Measurements from ENCODE around the gene MRPL23. TPM values are rescaled to one million over a fixed set of nuclear protein-coding genes. Genes with fewer than 3 reads are reported as not detected.
"Not testable (repeated sequence)": the region's sequence is repeated elsewhere in the genome, so short reads cannot be mapped to it uniquely, and the experiment has no call there.

The MRPL23 gene
- total RNA-seq, 4 donors from 2014 or later: 128 to 231 (median 155) TPM

DNA sequence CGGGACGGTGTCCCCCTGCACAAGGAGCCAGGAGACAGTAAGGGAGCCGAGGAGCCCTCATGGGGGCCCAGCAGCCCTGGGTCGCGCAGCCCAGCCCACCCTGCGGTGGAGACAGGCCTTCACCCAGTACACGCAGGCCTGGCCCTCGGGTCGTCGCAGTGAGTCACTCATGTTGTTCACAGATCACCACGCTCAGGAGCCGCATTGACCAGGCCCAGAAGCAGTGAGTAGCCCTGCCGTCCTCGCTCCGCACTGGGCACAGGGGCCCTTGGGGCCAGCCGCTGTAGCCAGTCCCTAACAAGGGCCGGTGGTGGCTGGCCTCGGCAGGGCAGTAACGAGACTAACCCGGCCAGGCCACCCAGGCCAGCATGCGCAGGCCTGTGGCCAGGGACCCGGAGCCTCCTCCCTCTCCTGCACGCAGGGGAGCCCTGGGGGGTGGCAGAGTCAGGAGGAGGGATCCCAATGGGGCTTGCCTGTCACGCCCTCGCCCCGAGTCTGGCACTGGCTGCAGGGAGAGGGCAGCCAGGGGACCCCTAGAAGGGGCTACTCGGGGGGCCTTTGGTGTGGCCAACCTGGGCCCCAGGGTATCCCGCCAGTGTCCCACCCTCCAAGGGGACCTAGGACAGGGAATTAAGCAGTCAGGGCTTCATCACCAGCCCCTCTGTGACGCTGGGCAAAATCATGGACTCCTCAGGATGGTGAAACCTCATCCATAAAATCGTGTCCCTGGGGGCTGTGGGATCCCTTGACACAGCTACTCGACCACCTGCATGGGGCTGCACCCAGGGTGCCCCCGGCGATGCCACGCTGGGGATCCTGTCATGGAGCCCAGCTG, 10.1 kb upstream of the MRPL23 start:
- TF ChIP-seq, protein P1, sequence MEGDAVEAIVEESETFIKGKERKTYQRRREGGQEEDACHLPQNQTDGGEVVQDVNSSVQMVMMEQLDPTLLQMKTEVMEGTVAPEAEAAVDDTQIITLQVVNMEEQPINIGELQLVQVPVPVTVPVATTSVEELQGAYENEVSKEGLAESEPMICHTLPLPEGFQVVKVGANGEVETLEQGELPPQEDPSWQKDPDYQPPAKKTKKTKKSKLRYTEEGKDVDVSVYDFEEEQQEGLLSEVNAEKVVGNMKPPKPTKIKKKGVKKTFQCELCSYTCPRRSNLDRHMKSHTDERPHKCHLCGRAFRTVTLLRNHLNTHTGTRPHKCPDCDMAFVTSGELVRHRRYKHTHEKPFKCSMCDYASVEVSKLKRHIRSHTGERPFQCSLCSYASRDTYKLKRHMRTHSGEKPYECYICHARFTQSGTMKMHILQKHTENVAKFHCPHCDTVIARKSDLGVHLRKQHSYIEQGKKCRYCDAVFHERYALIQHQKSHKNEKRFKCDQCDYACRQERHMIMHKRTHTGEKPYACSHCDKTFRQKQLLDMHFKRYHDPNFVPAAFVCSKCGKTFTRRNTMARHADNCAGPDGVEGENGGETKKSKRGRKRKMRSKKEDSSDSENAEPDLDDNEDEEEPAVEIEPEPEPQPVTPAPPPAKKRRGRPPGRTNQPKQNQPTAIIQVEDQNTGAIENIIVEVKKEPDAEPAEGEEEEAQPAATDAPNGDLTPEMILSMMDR (IDR thresholded peaks at IDR 0.05): no peak
- TF ChIP-seq POLR2A (IDR thresholded peaks at IDR 0.05): no peak
- Histone ChIP-seq H3K36me3 (no peaks in the 10 kb centered on the region), H3K27me3 (peaks cover 0 to 27% (median 0%) of the 10 kb centered on the region in 4 donors), H3K4me3 (no peak overlapping the region), H3K9me3 (no peaks in the 10 kb centered on the region), H3K27ac (no peak overlapping the region), H3K4me1 (peaks cover 0 to 11% (median 0%) of the 10 kb centered on the region in 3 donors)
- intact Hi-C loops (cut with DNase I): no loop called here
- WGBS, 2 donors: 58 to 95% methylated on average over 3 to 4 of the region's 34 CpGs
- no peak for DNase-seq

DNA sequence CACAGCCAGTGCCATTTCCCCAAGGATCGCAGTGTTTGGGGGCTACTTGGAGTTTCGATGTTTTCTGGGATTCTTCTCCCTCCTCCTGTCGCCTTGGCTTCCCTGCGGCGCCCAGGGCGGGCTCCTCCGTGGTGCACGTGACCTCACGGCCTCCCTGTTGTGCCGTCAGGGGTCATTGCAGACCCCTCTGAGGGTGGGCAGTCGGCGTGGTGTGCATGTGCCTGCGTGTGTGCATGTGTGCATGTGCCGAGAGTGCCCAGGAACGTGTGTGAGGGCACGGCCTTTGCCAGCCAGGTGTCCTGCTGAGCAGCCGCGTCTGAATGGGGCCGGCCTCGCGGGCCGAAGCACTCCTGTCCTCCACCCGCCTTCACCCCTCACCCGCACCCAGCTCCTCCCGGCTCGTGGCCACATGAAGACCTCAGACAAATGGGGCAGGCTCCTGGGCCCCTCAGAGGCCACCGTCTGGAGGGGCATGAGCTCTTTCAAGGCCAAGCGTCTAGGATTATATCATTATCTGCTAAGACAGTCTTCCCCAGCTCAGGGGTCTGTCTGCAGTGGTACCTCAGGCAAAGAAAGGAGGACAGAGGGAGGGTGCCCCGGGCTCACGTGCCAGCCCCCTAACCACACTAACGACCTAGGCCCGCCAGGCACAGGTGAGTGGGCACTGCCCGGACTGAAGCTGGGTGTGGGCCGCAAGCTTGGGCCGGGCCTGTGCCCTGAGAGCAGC, 9.4 kb upstream of the MRPL23 start:
- Histone ChIP-seq H3K4me1 (peaks cover 0 to 18% (median 0%) of the 10 kb centered on the region in 3 donors), H3K4me3 (no peak overlapping the region), H3K27me3 (peaks cover 0 to 27% (median 0%) of the 10 kb centered on the region in 4 donors), H3K27ac (no peak overlapping the region), H3K9me3 (no peaks in the 10 kb centered on the region), H3K36me3 (no peaks in the 10 kb centered on the region)
- intact Hi-C loops (cut with DNase I): no loop called here
- WGBS, 2 donors: 83 to 93% methylated on average over 3 to 23 of the region's 35 CpGs
- TF ChIP-seq POLR2A (IDR thresholded peaks at IDR 0.05): no peak
- TF ChIP-seq, protein P1 (IDR thresholded peaks at IDR 0.05): no peak
- DNase-seq: no peak

DNA sequence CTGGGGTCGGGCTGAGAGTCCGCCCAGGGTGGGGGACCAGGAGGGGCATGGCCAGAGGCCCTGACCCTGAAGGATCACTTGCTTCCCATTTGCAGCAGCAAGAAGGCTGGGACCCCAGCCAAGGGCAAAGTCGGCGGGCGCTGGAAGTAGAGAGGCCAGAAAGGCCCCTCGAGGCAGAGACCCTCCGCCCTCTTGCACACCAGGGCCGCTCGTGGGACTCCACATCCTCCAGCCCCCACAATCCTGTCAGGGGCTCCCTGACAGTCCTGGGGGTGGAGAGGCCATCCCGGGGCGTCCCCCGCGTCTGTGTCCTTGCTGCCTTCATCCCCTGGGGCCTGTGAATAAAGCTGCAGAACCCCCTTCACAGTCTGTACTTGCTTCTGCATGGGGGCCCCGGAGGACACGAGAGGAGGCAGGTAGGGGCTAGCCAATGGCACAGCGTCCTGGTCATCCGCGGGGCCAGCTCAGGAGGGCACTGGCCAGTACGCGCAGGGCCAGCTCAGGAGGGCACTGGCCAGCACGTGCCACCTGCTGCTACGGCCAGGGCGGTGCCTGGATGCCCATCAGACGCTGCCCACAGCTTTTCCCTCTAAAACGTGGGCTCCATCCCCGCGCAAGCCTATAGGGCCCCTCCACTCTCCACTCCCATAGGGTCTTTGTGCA, 8.7 kb upstream of the MRPL23 start:
- 69 to 72% methylated on average over 3 to 6 of the region's 27 CpGs for WGBS, 2 donors
- Histone ChIP-seq H3K4me3 (no peak overlapping the region), H3K9me3 (no peaks in the 10 kb centered on the region), H3K27ac (no peak overlapping the region), H3K4me1 (peaks cover 0 to 25% (median under 1%) of the 10 kb centered on the region in 3 donors), H3K36me3 (no peaks in the 10 kb centered on the region), H3K27me3 (peaks cover 0 to 27% (median 0%) of the 10 kb centered on the region in 4 donors)
- intact Hi-C loops (cut with DNase I): no loop called here
- TF ChIP-seq POLR2A (IDR thresholded peaks at IDR 0.05): no peak
- TF ChIP-seq, protein P1 (IDR thresholded peaks at IDR 0.05): no peak
- no peak for DNase-seq

DNA sequence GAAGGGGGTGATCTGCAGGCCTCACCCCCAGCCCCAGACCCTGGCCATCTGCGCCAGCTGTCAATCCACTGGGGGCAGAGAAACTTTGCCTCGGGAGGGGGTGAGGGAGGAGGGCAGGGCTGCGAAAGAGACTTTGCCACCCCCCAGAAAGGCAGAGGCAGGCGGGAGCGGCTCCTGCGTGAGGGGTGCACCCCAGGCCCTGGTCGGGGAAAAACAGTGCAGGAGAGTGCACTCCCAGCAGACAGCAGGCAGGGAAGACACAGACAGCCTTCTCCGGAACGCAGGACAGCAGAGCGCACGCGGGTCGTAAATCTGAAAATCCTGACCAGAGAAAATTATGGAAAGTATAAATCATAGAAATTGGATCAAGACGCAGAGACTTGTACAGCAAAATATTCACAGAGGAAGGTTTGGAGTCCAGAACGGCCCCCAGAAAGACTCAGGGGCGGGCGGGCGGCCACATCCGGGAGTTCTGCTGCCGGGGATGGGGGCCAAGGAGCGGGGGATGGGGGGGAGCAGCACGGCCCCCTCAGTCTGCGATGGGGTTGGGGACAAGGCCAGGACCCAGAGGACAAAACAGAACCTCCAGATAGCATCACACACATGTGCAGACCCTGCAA, 8.0 kb upstream of the MRPL23 start:
- 3 to 22% methylated on average over 11 to 21 of the region's 23 CpGs for WGBS, 2 donors
- Histone ChIP-seq H3K27ac (no peak overlapping the region), H3K36me3 (no peaks in the 10 kb centered on the region), H3K27me3 (peaks cover 0 to 27% (median 0%) of the 10 kb centered on the region in 4 donors), H3K4me1 (peaks cover 4 to 32% (median 5%) of the 10 kb centered on the region in 3 donors), H3K9me3 (no peaks in the 10 kb centered on the region), H3K4me3 (no peak overlapping the region)
- no peak for DNase-seq
- TF ChIP-seq POLR2A (IDR thresholded peaks at IDR 0.05): no peak
- TF ChIP-seq, protein P1 (IDR thresholded peaks at IDR 0.05): no peak
- intact Hi-C loops (cut with DNase I): no loop called here

DNA sequence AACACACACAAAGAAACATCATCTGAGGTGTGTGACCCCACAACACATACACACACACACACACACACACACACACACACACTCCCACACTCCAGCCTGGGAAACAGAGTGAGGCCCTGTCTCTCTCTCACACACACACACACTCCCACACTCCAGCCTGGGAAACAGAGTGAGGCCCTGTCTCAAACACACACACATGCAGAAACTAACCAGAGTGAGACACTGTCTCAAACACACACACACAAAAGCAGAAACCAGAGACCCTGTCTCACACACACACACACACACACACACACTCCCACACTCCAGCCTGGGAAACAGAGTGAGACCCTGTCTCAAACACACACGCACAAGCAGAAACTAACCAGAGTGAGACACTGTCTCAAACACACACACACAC, 7.3 kb upstream of the MRPL23 start:
- intact Hi-C loops (cut with DNase I); H3K4me3 ChIP-seq; H3K27ac ChIP-seq; DNase-seq; H3K36me3 ChIP-seq; H3K9me3 ChIP-seq: not testable (repeated sequence)
- Histone ChIP-seq H3K27me3 (peaks cover 0 to 27% (median 0%) of the 10 kb centered on the region in 4 donors), H3K4me1 (peaks cover 4 to 35% (median 5%) of the 10 kb centered on the region in 3 donors)
- WGBS, 2 donors: 100% methylated on average over 1 of the region's 1 CpG
